Activated T-cell treated with anti-CD3 and anti-CD28 coated beads, Interleukin-2, amount 50 U/mL, for 4 hours (primary cell): ENCODE results near the gene PSMC2. TPM values are rescaled to one million over a fixed set of nuclear protein-coding genes. Genes with fewer than 3 reads are reported as not detected.

Experiments
- ATAC-seq, 2 donors: fragments of 200-7000 bp; cut with Tn5 transposase; one replicate each; pipeline ENCODE4 v1.10.0; 2021
- DNase-seq: peaks from one replicate; pipeline ENCODE4 v3.0.0-alpha.2; 2020
- H3K27me3 Mint-ChIP-seq: one replicate; pipeline ENCODE4 v1.8.0; 2021; ENCODE audit warnings: low read depth, mixed read lengths
- H3K36me3 Mint-ChIP-seq: one replicate; pipeline ENCODE4 v1.8.0; 2022; ENCODE audit warnings: mixed read lengths; ENCODE audit not compliant: insufficient read depth
- H3K4me1 Mint-ChIP-seq: one replicate; pipeline ENCODE4 v1.8.0; 2021; ENCODE audit warnings: low read depth, mixed read lengths
- H3K4me3 Mint-ChIP-seq: one replicate; pipeline ENCODE4 v1.8.0; 2021; ENCODE audit warnings: mild to moderate bottlenecking, moderate library complexity, mixed read lengths
- H3K9me3 Mint-ChIP-seq: one replicate; pipeline ENCODE4 v1.8.0; 2021; ENCODE audit warnings: mixed read lengths
- total RNA-seq, 3 donors: library from RNA; stranded (reverse); gene quantifications; one replicate each; pipeline ENCODE4 v1.2.1, GENCODE V29; 2021

PSMC2 gene
- total RNA-seq, 3 donors from 2014 or later = 277 to 314 (median 299) TPM

GRCh38 chr7:103344453-103345149 lies 2.8 kb upstream of the PSMC2 start, which contains the start of gene DNAJC2:
DNAJC2 (minus strand) TSS chr7:103344767; CDS start chr7:103344622, 145 bp downstream.
- ATAC-seq = peak; percentile 83 to 88
- peaks cover 54% of the 10 kb centered on the region for H3K4me1 Mint-ChIP-seq
- peaks cover 28% of the 10 kb centered on the region for H3K36me3 Mint-ChIP-seq
- H3K27me3 Mint-ChIP-seq = no peaks in the 10 kb centered on the region
- peak; percentile 78 for DNase-seq
- peak within 1 kb of the TSS; percentile 99 for H3K4me3 Mint-ChIP-seq
- H3K9me3 Mint-ChIP-seq = no peaks in the 10 kb centered on the region

GRCh38 chr7:103346396-103346795 lies 1.0 kb upstream of the PSMC2 start:
- Mint-ChIP-seq H3K4me1 (peaks cover 52% of the 10 kb centered on the region), H3K36me3 (peaks cover 21% of the 10 kb centered on the region), H3K4me3 (peak overlapping the region; percentile 100), H3K27me3 (no peaks in the 10 kb centered on the region), H3K9me3 (no peaks in the 10 kb centered on the region)
- no peak for DNase-seq
- no peak for ATAC-seq

- peaks cover 55% of the 10 kb centered on the region for H3K4me1 Mint-ChIP-seq
- ATAC-seq (no peak), DNase-seq (no peak)
- H3K4me3 Mint-ChIP-seq = peak overlapping the region; percentile 100
- peaks cover 25% of the 10 kb centered on the region for H3K36me3 Mint-ChIP-seq
- H3K27me3 Mint-ChIP-seq = no peaks in the 10 kb centered on the region
- H3K9me3 Mint-ChIP-seq = no peaks in the 10 kb centered on the region
Measured at GRCh38 chr7:103348452-103348851, 1.0 kb downstream of the PSMC2 start.

- DNase-seq (no peak), ATAC-seq (no peak)
- no peaks in the 10 kb centered on the region for H3K27me3 Mint-ChIP-seq
- H3K36me3 Mint-ChIP-seq = peaks cover 25% of the 10 kb centered on the region
- H3K4me1 Mint-ChIP-seq = peaks cover 55% of the 10 kb centered on the region
- peak overlapping the region; percentile 100 for H3K4me3 Mint-ChIP-seq
- no peaks in the 10 kb centered on the region for H3K9me3 Mint-ChIP-seq
Measured at GRCh38 chr7:103348959-103349358, 1.5 kb downstream of the PSMC2 start.

GRCh38 chr7:103349805-103350204 lies 2.4 kb downstream of the PSMC2 start:
- Mint-ChIP-seq H3K27me3 (no peaks in the 10 kb centered on the region), H3K36me3 (peaks cover 27% of the 10 kb centered on the region), H3K4me1 (peaks cover 54% of the 10 kb centered on the region), H3K9me3 (no peaks in the 10 kb centered on the region), H3K4me3 (peak overlapping the region; percentile 100)
- DNase-seq = no peak
- ATAC-seq = no peak

GRCh38 chr7:103369432-103369831 lies 22.0 kb downstream of the PSMC2 start:
- no peak for ATAC-seq
- no peak overlapping the region for H3K4me3 Mint-ChIP-seq

GRCh38 chr7:103373866-103374643 lies 26.6 kb downstream of the PSMC2 start:
- peaks cover 2% of the 10 kb centered on the region for H3K36me3 Mint-ChIP-seq
- peaks cover 5% of the 10 kb centered on the region for H3K27me3 Mint-ChIP-seq
- H3K9me3 Mint-ChIP-seq = no peaks in the 10 kb centered on the region
- DNase-seq (no peak), ATAC-seq (no peak)
- H3K4me3 Mint-ChIP-seq = no peak overlapping the region
- H3K4me1 Mint-ChIP-seq = peaks cover 10% of the 10 kb centered on the region

More at GRCh38 chr7:103369432-103369831, 22.0 kb downstream of the PSMC2 start:
- no peaks in the 10 kb centered on the region for H3K9me3 Mint-ChIP-seq
- no peak for DNase-seq
- H3K36me3 Mint-ChIP-seq = peaks cover 26% of the 10 kb centered on the region
- no peaks in the 10 kb centered on the region for H3K27me3 Mint-ChIP-seq
- peaks cover 10% of the 10 kb centered on the region for H3K4me1 Mint-ChIP-seq

GRCh38 chr7:103379270-103379975 lies 32.0 kb downstream of the PSMC2 start:
- ATAC-seq = no peak
- no peaks in the 10 kb centered on the region for H3K9me3 Mint-ChIP-seq
- H3K36me3 Mint-ChIP-seq = no peaks in the 10 kb centered on the region
- no peak overlapping the region for H3K4me3 Mint-ChIP-seq
- no peaks in the 10 kb centered on the region for H3K4me1 Mint-ChIP-seq
- H3K27me3 Mint-ChIP-seq = peaks cover 9% of the 10 kb centered on the region
- no peak for DNase-seq

GRCh38 chr7:103380395-103381191 lies 33.1 kb downstream of the PSMC2 start:
- H3K27me3 Mint-ChIP-seq = peaks cover 9% of the 10 kb centered on the region
- no peaks in the 10 kb centered on the region for H3K9me3 Mint-ChIP-seq
- no peak for DNase-seq
- H3K4me1 Mint-ChIP-seq = no peaks in the 10 kb centered on the region
- H3K4me3 Mint-ChIP-seq = no peak overlapping the region
- ATAC-seq = no peak
- no peaks in the 10 kb centered on the region for H3K36me3 Mint-ChIP-seq

GRCh38 chr7:103381280-103382031 lies 34.0 kb downstream of the PSMC2 start:
- Mint-ChIP-seq H3K36me3 (no peaks in the 10 kb centered on the region), H3K27me3 (peaks cover 9% of the 10 kb centered on the region), H3K9me3 (no peaks in the 10 kb centered on the region), H3K4me1 (no peaks in the 10 kb centered on the region), H3K4me3 (no peak overlapping the region)
- DNase-seq (no peak), ATAC-seq (no peak)

GRCh38 chr7:103382032-103382402 lies 34.6 kb downstream of the PSMC2 start:
- no peak overlapping the region for H3K4me3 Mint-ChIP-seq
- no peak for DNase-seq
- peak in 1 of 2 donors; percentile 46 for ATAC-seq
- H3K27me3 Mint-ChIP-seq = peaks cover 9% of the 10 kb centered on the region
- H3K9me3 Mint-ChIP-seq = no peaks in the 10 kb centered on the region
- no peaks in the 10 kb centered on the region for H3K4me1 Mint-ChIP-seq
- no peaks in the 10 kb centered on the region for H3K36me3 Mint-ChIP-seq

GRCh38 chr7:103387242-103387641 lies 39.8 kb downstream of the PSMC2 start:
- no peak for DNase-seq
- Mint-ChIP-seq H3K4me1 (no peaks in the 10 kb centered on the region), H3K27me3 (no peaks in the 10 kb centered on the region), H3K4me3 (no peak overlapping the region), H3K9me3 (no peaks in the 10 kb centered on the region), H3K36me3 (no peaks in the 10 kb centered on the region)
- no peak for ATAC-seq

- ATAC-seq (no peak), DNase-seq (no peak)
- Mint-ChIP-seq H3K4me1 (no peaks in the 10 kb centered on the region), H3K4me3 (no peak overlapping the region), H3K27me3 (no peaks in the 10 kb centered on the region), H3K36me3 (no peaks in the 10 kb centered on the region), H3K9me3 (no peaks in the 10 kb centered on the region)
Measured at GRCh38 chr7:103388469-103389140, 41.2 kb downstream of the PSMC2 start.
